ENCODE results near the gene NCAPG2.

Gene NCAPG2

DNA sequence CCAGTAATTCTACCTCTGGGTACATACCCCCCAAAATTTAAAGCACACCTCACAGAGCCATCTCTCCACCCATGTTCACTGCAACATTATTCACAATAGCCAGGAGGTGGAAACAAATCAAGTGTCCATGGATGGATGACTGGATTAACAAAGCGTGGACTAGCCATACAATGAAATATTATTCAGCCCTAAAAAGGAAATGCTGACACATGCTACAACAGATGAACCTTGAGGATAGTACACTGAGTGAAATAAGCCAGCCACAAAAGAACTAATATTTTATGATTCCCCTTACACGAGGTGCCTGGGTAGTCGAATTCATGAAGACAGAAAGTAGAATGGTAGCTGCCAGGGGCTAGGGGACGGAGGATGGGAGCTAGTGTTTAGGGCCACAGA lies 85.9 kb downstream of the NCAPG2 start:
- TF ChIP-seq, protein P1, sequence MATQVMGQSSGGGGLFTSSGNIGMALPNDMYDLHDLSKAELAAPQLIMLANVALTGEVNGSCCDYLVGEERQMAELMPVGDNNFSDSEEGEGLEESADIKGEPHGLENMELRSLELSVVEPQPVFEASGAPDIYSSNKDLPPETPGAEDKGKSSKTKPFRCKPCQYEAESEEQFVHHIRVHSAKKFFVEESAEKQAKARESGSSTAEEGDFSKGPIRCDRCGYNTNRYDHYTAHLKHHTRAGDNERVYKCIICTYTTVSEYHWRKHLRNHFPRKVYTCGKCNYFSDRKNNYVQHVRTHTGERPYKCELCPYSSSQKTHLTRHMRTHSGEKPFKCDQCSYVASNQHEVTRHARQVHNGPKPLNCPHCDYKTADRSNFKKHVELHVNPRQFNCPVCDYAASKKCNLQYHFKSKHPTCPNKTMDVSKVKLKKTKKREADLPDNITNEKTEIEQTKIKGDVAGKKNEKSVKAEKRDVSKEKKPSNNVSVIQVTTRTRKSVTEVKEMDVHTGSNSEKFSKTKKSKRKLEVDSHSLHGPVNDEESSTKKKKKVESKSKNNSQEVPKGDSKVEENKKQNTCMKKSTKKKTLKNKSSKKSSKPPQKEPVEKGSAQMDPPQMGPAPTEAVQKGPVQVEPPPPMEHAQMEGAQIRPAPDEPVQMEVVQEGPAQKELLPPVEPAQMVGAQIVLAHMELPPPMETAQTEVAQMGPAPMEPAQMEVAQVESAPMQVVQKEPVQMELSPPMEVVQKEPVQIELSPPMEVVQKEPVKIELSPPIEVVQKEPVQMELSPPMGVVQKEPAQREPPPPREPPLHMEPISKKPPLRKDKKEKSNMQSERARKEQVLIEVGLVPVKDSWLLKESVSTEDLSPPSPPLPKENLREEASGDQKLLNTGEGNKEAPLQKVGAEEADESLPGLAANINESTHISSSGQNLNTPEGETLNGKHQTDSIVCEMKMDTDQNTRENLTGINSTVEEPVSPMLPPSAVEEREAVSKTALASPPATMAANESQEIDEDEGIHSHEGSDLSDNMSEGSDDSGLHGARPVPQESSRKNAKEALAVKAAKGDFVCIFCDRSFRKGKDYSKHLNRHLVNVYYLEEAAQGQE (IDR thresholded peaks at IDR 0.05; ENCODE audit: insufficient read depth in 1 of 2, low read depth in 2 of 2, low read length in 2 of 2): no peak
- TF ChIP-seq TAF1 (IDR thresholded peaks at IDR 0.05; ENCODE audit: borderline replicate concordance, insufficient read depth, low read length): no peak
- TF ChIP-seq FOXP2 (optimal IDR thresholded peaks at IDR 0.05; ENCODE audit: borderline replicate concordance, extremely low read depth, extremely low read length, insufficient read depth): no peak
- no peak for TF ChIP-seq POLR2AphosphoS5 (IDR thresholded peaks at IDR 0.05; ENCODE audit: low read depth, low read length)
- TF ChIP-seq SIN3A (IDR thresholded peaks at IDR 0.05; ENCODE audit: borderline replicate concordance, insufficient read depth, low read length): no peak

- TF ChIP-seq TAF1 (IDR thresholded peaks at IDR 0.05; ENCODE audit: borderline replicate concordance, insufficient read depth, low read length) (no peak), SIN3A (IDR thresholded peaks at IDR 0.05; ENCODE audit: borderline replicate concordance, insufficient read depth, low read length) (no peak), POLR2AphosphoS5 (IDR thresholded peaks at IDR 0.05; ENCODE audit: low read depth, low read length) (no peak), FOXP2 (optimal IDR thresholded peaks at IDR 0.05; ENCODE audit: borderline replicate concordance, extremely low read depth, extremely low read length, insufficient read depth) (no peak)
- TF ChIP-seq, protein P1 (IDR thresholded peaks at IDR 0.05; ENCODE audit: insufficient read depth in 1 of 2, low read depth in 2 of 2, low read length in 2 of 2): no peak
Measured at GRCh38 chr7:158617737-158618128, 86.9 kb downstream of the NCAPG2 start.

GRCh38 chr7:158616050-158616449 lies 88.6 kb downstream of the NCAPG2 start:
- TF ChIP-seq POLR2AphosphoS5 (IDR thresholded peaks at IDR 0.05; ENCODE audit: low read depth, low read length) (no peak), SIN3A (IDR thresholded peaks at IDR 0.05; ENCODE audit: borderline replicate concordance, insufficient read depth, low read length) (no peak), TAF1 (IDR thresholded peaks at IDR 0.05; ENCODE audit: borderline replicate concordance, insufficient read depth, low read length) (no peak), FOXP2 (optimal IDR thresholded peaks at IDR 0.05; ENCODE audit: borderline replicate concordance, extremely low read depth, extremely low read length, insufficient read depth) (no peak)
- TF ChIP-seq, protein P1 (IDR thresholded peaks at IDR 0.05; ENCODE audit: insufficient read depth in 1 of 2, low read depth in 2 of 2, low read length in 2 of 2): no peak

GRCh38 chr7:158614700-158615099 lies 89.9 kb downstream of the NCAPG2 start:
- no peak for TF ChIP-seq TAF1 (IDR thresholded peaks at IDR 0.05; ENCODE audit: borderline replicate concordance, insufficient read depth, low read length)
- no peak for TF ChIP-seq FOXP2 (optimal IDR thresholded peaks at IDR 0.05; ENCODE audit: borderline replicate concordance, extremely low read depth, extremely low read length, insufficient read depth)
- no peak for TF ChIP-seq POLR2AphosphoS5 (IDR thresholded peaks at IDR 0.05; ENCODE audit: low read depth, low read length)

DNA sequence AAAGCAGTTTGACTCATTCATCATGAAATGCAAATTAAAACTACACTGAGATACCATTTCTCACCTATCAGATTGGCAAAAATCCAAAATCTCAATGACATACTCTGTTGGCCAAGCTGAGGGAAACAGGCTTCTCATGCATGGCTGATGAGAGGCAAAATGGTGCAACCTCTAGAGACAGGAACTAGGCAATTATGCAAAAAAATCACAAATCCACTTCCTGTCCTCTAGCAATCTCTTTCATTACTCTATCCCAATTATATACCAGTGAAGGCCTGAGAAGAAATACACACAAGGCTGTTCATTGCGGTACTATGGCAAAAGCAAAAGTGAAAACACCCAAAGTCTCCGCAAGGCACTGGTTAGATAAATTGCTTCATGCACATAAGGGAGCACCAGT lies 91.1 kb downstream of the NCAPG2 start:
- TF ChIP-seq TAF1 (IDR thresholded peaks at IDR 0.05; ENCODE audit: borderline replicate concordance, insufficient read depth, low read length): no peak
- TF ChIP-seq POLR2AphosphoS5 (IDR thresholded peaks at IDR 0.05; ENCODE audit: low read depth, low read length): peak; percentile 37; the same call in 1 of the 2 replicates
- peak; percentile 18; the same call in 1 of the 2 replicates for TF ChIP-seq SIN3A (IDR thresholded peaks at IDR 0.05; ENCODE audit: borderline replicate concordance, insufficient read depth, low read length)

- TF ChIP-seq, protein P1 (IDR thresholded peaks at IDR 0.05; ENCODE audit: insufficient read depth in 1 of 2, low read depth in 2 of 2, low read length in 2 of 2): no peak
- no peak for TF ChIP-seq POLR2AphosphoS5 (IDR thresholded peaks at IDR 0.05; ENCODE audit: low read depth, low read length)
- TF ChIP-seq TAF1 (IDR thresholded peaks at IDR 0.05; ENCODE audit: borderline replicate concordance, insufficient read depth, low read length): no peak
- no peak for TF ChIP-seq SIN3A (IDR thresholded peaks at IDR 0.05; ENCODE audit: borderline replicate concordance, insufficient read depth, low read length)
- no peak for TF ChIP-seq FOXP2 (optimal IDR thresholded peaks at IDR 0.05; ENCODE audit: borderline replicate concordance, extremely low read depth, extremely low read length, insufficient read depth)
Measured at GRCh38 chr7:158612546-158612945, 92.1 kb downstream of the NCAPG2 start.

Measured in PFSK-1 (cell line).